MM.1S (cell line): ENCODE measurements around the gene SYT2.
"Not testable (repeated sequence)": the region's sequence is repeated elsewhere in the genome, so short reads cannot be mapped to it uniquely, and the experiment has no call there.

Experiments used
- DNase-seq: peaks from one replicate; pipeline ENCODE4 v3.0.0-alpha.2; 2015
- H2AFZ ChIP-seq: fragments of 300-600 bp; sonication (generic); 2 replicates; pipeline ENCODE4 v1.6.0; 2016; ENCODE audit warnings: antibody characterized with exemption, low read length
- H3F3A ChIP-seq: fragments of 300-600 bp; sonication (generic); 2 replicates; pipeline ENCODE4 v1.6.1; 2016; ENCODE audit warnings: mild to moderate bottlenecking, antibody characterized with exemption, low read length, moderate library complexity, mixed read lengths; ENCODE audit not compliant: insufficient read depth
- H3K27ac ChIP-seq: fragments of 300-600 bp; sonication (generic); 2 replicates; pipeline ENCODE4 v1.5.1; 2016; ENCODE audit warnings: mild to moderate bottlenecking, low read length
- H3K27me3 ChIP-seq: fragments of 300-600 bp; sonication (generic); replicated peaks from 2 replicates; pipeline ENCODE4 v1.6.0; 2016; ENCODE audit warnings: low read length; ENCODE audit not compliant: insufficient read depth
- H3K36me3 ChIP-seq: fragments of 300-600 bp; sonication (generic); replicated peaks from 2 replicates; pipeline ENCODE4 v1.6.1; 2016; ENCODE audit warnings: mild to moderate bottlenecking, low read length, mixed read lengths; ENCODE audit not compliant: insufficient read depth
- H3K4me1 ChIP-seq: fragments of 300-600 bp; sonication (generic); 2 replicates; pipeline ENCODE4 v1.6.1; 2016; ENCODE audit warnings: low read length, mixed read lengths
- H3K4me2 ChIP-seq: fragments of 300-600 bp; sonication (generic); 2 replicates; pipeline ENCODE4 v1.6.0; 2016; ENCODE audit warnings: low read depth, low read length
- H3K4me3 ChIP-seq: fragments of 300-600 bp; sonication (generic); 2 replicates; pipeline ENCODE4 v1.5.1; 2016; ENCODE audit warnings: low read length, mixed read lengths
- H3K79me2 ChIP-seq: fragments of 300-600 bp; sonication (generic); 2 replicates; pipeline ENCODE4 v1.6.1; 2016; ENCODE audit warnings: mixed run types, low read length, mixed read lengths
- H3K9ac ChIP-seq: fragments of 300-600 bp; sonication (generic); 2 replicates; pipeline ENCODE4 v1.6.1; 2016; ENCODE audit warnings: low read length, mixed read lengths
- H3K9me2 ChIP-seq: fragments of 300-600 bp; sonication (generic); replicated peaks from 2 replicates; pipeline ENCODE4 v1.6.1; 2016; ENCODE audit warnings: mild to moderate bottlenecking, low read length, mixed read lengths; ENCODE audit not compliant: insufficient read depth
- H3K9me3 ChIP-seq: fragments of 300-600 bp; sonication (generic); replicated peaks from 2 replicates; pipeline ENCODE4 v1.6.1; 2016; ENCODE audit warnings: mild to moderate bottlenecking, low read length, mixed read lengths; ENCODE audit not compliant: insufficient read depth
- H4K20me1 ChIP-seq: fragments of 300-600 bp; sonication (generic); 2 replicates; pipeline ENCODE4 v1.6.1; 2016; ENCODE audit warnings: mild to moderate bottlenecking, low read length, moderate library complexity, mixed read lengths; ENCODE audit not compliant: insufficient read depth
- EZH2 ChIP-seq: fragments of 300-600 bp; sonication (generic); optimal IDR thresholded peaks from 2 replicates; pipeline ENCODE3; 2017; ENCODE audit warnings: low read depth, mild to moderate bottlenecking, antibody characterized with exemption, low read length, mixed read lengths
- EZH2phosphoT487 ChIP-seq: fragments of 300-600 bp; sonication (generic); IDR thresholded peaks from 2 replicates; pipeline ENCODE4 v1.6.1; 2018; ENCODE audit warnings: antibody characterized with exemption, low read length
- TF ChIP-seq, protein P1 (sequence below): fragments of 300-600 bp; sonication (generic); IDR thresholded peaks from 2 replicates; pipeline ENCODE4 v1.5.1; 2016; ENCODE audit warnings: antibody characterized with exemption, low read length, mixed read lengths

Gene SYT2

GRCh38 chr1:202716654-202717053 is 6.4 kb upstream of the SYT2 start:
- Histone ChIP-seq H3K9me2 (no peaks in the 10 kb centered on the region), H3K9me3 (no peaks in the 10 kb centered on the region), H3K79me2 (no peaks in the 10 kb centered on the region), H4K20me1 (no peaks in the 10 kb centered on the region), H3K4me2 (no peak overlapping the region), H3K9ac (no peak overlapping the region), H2AFZ (no peak overlapping the region), H3K27me3 (peaks cover 12% of the 10 kb centered on the region; the same call in 1 of the 2 replicates), H3F3A (no peaks in the 10 kb centered on the region), H3K4me1 (no peaks in the 10 kb centered on the region), H3K27ac (no peak overlapping the region), H3K36me3 (no peaks in the 10 kb centered on the region), H3K4me3 (no peak overlapping the region)
- TF ChIP-seq EZH2phosphoT487, result no peak
- no peak for TF ChIP-seq EZH2
- TF ChIP-seq, protein P1, sequence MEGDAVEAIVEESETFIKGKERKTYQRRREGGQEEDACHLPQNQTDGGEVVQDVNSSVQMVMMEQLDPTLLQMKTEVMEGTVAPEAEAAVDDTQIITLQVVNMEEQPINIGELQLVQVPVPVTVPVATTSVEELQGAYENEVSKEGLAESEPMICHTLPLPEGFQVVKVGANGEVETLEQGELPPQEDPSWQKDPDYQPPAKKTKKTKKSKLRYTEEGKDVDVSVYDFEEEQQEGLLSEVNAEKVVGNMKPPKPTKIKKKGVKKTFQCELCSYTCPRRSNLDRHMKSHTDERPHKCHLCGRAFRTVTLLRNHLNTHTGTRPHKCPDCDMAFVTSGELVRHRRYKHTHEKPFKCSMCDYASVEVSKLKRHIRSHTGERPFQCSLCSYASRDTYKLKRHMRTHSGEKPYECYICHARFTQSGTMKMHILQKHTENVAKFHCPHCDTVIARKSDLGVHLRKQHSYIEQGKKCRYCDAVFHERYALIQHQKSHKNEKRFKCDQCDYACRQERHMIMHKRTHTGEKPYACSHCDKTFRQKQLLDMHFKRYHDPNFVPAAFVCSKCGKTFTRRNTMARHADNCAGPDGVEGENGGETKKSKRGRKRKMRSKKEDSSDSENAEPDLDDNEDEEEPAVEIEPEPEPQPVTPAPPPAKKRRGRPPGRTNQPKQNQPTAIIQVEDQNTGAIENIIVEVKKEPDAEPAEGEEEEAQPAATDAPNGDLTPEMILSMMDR, result no peak
- DNase-seq, result no peak

DNA sequence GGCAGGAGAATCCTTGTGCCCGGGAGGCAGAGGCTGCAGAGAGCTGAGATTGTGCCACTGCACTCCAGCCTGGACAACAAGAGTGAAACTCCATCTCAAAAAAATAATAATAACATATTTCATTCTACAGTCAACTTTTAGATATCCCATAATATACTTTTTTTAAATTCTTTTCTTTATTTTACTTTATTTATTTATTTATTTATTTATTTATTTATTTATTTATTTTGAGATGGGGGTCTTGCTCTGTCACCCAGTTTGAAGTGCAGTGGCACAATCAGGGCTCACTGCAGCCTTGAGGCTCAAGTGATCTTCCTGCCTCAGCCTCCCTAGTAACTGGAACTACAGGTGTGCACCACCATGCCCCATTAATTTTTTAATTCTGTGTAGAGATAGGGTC is 3.9 kb upstream of the SYT2 start:
- peaks cover 36% of the 10 kb centered on the region for H3K27me3 ChIP-seq
- not testable (repeated sequence) for H3K4me1 ChIP-seq, H3K9me2 ChIP-seq, DNase-seq, H3K4me3 ChIP-seq, H3K4me2 ChIP-seq, H4K20me1 ChIP-seq, H3K9me3 ChIP-seq, H3K27ac ChIP-seq, H3K79me2 ChIP-seq, H2AFZ ChIP-seq, H3F3A ChIP-seq, H3K36me3 ChIP-seq, H3K9ac ChIP-seq

GRCh38 chr1:202713110-202713509 is 2.9 kb upstream of the SYT2 start:
- Histone ChIP-seq H3K27me3 (peaks cover 47% of the 10 kb centered on the region), H3K27ac (no peak overlapping the region), H3K4me3 (no peak overlapping the region), H2AFZ (no peak overlapping the region), H3K9me2 (no peaks in the 10 kb centered on the region), H3F3A (no peaks in the 10 kb centered on the region), H3K4me2 (no peak overlapping the region), H3K79me2 (no peaks in the 10 kb centered on the region), H3K36me3 (no peaks in the 10 kb centered on the region), H4K20me1 (no peaks in the 10 kb centered on the region), H3K9me3 (no peaks in the 10 kb centered on the region), H3K4me1 (no peaks in the 10 kb centered on the region), H3K9ac (no peak overlapping the region)
- no peak for TF ChIP-seq EZH2phosphoT487
- TF ChIP-seq, protein P1, result no peak
- TF ChIP-seq EZH2, result no peak
- no peak for DNase-seq

- H3K4me1 ChIP-seq, result no peaks in the 10 kb centered on the region
- no peak overlapping the region for H3K4me3 ChIP-seq
- no peaks in the 10 kb centered on the region for H3K79me2 ChIP-seq
- peaks cover 57% of the 10 kb centered on the region for H3K27me3 ChIP-seq
- TF ChIP-seq EZH2phosphoT487, result no peak
- no peak for TF ChIP-seq EZH2
- TF ChIP-seq, protein P1, result no peak
- H3F3A ChIP-seq, result no peaks in the 10 kb centered on the region
- no peaks in the 10 kb centered on the region for H3K9me3 ChIP-seq
- H3K27ac ChIP-seq, result no peak overlapping the region
- DNase-seq, result no peak
- no peak overlapping the region for H3K9ac ChIP-seq
- H3K36me3 ChIP-seq, result no peaks in the 10 kb centered on the region
- no peak overlapping the region for H3K4me2 ChIP-seq
- H4K20me1 ChIP-seq, result no peaks in the 10 kb centered on the region
- H3K9me2 ChIP-seq, result no peaks in the 10 kb centered on the region
- no peak overlapping the region for H2AFZ ChIP-seq
Measured at GRCh38 chr1:202711949-202712635, 1.8 kb upstream of the SYT2 start.
